CD4-positive, alpha-beta T cell (primary cell): ENCODE data around the gene DNAH6. TPM values are rescaled to one million over a fixed set of nuclear protein-coding genes. Genes with fewer than 3 reads are reported as not detected.

ENCODE experiments used
- ATAC-seq: fragments of 200-7000 bp; cut with Tn5 transposase; one replicate; pipeline ENCODE4 v1.10.0; 2022; ENCODE audit warnings: mild to moderate bottlenecking; ENCODE audit not compliant: poor library complexity
- CTCF ChIA-PET: fragments of 350-600 bp; sonication (Branson Sonifier 250); formaldehyde crosslinking; loops from one replicate; lab custom pipeline; 2021; ENCODE audit warnings: antibody characterized with exemption, inconsistent platforms; lab: Charles Lee
- POLR2A ChIA-PET: fragments of 350-600 bp; sonication (Branson Sonifier 250); formaldehyde crosslinking; loops from one replicate; lab custom pipeline; 2021; ENCODE audit warnings: antibody characterized with exemption, inconsistent platforms; lab: Charles Lee
- DNase-seq, 14 experiments: peaks; one replicate each; pipeline ENCODE4 v3.0.0-alpha.2; 2013 to 2020; ENCODE audit warnings: mixed read lengths in 2 of 14
- H3K27ac ChIP-seq, 2 donors: one replicate each; pipeline versions ENCODE4 v1.5.1 to v1.7.0; 2013; ENCODE audit warnings: low read length in 2 of 2, low read depth in 1 of 2, mild to moderate bottlenecking in 1 of 2
- H3K27me3 ChIP-seq, 2 experiments: 1 replicate in 1 of 2; 2 replicates in 1 of 2; pipeline versions ENCODE4 v1.6.1 to v1.7.0; 2013; ENCODE audit warnings: low read length in 2 of 2, control low read depth in 1 of 2, mild to moderate bottlenecking in 1 of 2, moderate library complexity in 1 of 2; ENCODE audit not compliant: insufficient read depth in 2 of 2, control insufficient read depth in 1 of 2
- H3K36me3 ChIP-seq: one replicate; pipeline ENCODE4 v1.6.1; 2013; ENCODE audit warnings: low read length, control low read depth; ENCODE audit not compliant: insufficient read depth
- H3K4me1 ChIP-seq: one replicate; pipeline ENCODE4 v1.6.1; 2013; ENCODE audit warnings: low read length, control low read depth; ENCODE audit not compliant: insufficient read depth
- H3K4me3 ChIP-seq: one replicate; pipeline ENCODE4 v1.5.1; 2013; ENCODE audit warnings: mild to moderate bottlenecking, low read length, moderate library complexity
- H3K9me3 ChIP-seq, 2 experiments: 1 replicate in 1 of 2; 2 replicates in 1 of 2; pipeline versions ENCODE4 v1.6.1 to v1.7.0; 2013; ENCODE audit warnings: low read length in 2 of 2, mild to moderate bottlenecking in 2 of 2, control low read depth in 1 of 2, moderate library complexity in 1 of 2; ENCODE audit not compliant: control insufficient read depth in 1 of 2, insufficient read depth in 1 of 2
- H3K27ac Mint-ChIP-seq: one replicate; pipeline ENCODE4 v1.8.0; 2020; ENCODE audit warnings: mixed read lengths
- H3K27me3 Mint-ChIP-seq: one replicate; pipeline ENCODE4 v1.8.0; 2021; ENCODE audit warnings: mixed read lengths
- H3K36me3 Mint-ChIP-seq: one replicate; pipeline ENCODE4 v1.8.0; 2021; ENCODE audit warnings: low read depth, mixed read lengths
- H3K4me1 Mint-ChIP-seq: one replicate; pipeline ENCODE4 v1.8.0; 2021; ENCODE audit warnings: low read depth, mixed read lengths
- H3K4me3 Mint-ChIP-seq: one replicate; pipeline ENCODE4 v1.8.0; 2020; ENCODE audit warnings: mild to moderate bottlenecking, mixed read lengths
- H3K9me3 Mint-ChIP-seq: one replicate; pipeline ENCODE4 v1.8.0; 2020; ENCODE audit warnings: mixed read lengths
- CTCF ChIP-seq: fragments of 200-600 bp; IDR thresholded peaks from one replicate; pipeline ENCODE4 v1.8.0; 2022; ENCODE audit warnings: antibody characterized with exemption, mild to moderate bottlenecking
- intact Hi-C, 2 experiments: fragments of 100-400 bp; cut with DNase I in 1 of 2; cut with micrococcal nuclease in 1 of 2; formaldehyde crosslinking; loops; one replicate each; pipeline versions ENCODE4 v1.15.1 to v1.9.0; 2023 to 2025; cut with DNase I, micrococcal nuclease
- total RNA-seq, 174 experiments: library from RNA in 2 of 174; stranded (reverse) in 2 of 174; gene quantifications; one replicate each; pipeline ENCODE4 v1.2.3 and lab custom pipeline; 2021 to 2026

DNAH6 gene
- total RNA-seq, 2 experiments from 2014 or later, result 0.59 to 1.2 TPM

DNA sequence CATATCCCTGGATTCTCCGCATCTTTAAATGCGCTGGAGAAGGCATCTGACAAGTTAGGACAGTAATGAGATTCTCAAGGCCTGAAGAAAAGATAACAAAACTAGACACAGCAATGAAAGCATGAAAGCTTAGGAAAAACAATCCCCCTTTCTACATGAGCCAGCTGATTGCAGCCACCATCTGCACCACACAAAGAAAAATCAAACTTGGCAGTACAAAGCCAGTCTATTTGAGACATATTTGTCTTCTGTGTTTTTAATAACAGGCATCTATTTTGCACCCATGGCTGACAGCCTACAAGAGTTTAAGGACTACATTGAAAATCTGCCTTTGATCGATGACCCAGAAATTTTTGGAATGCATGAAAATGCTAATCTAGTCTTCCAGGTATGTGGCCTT is 281.0 kb downstream of the DNAH6 start:
- no peak for DNase-seq
- H3K27me3 ChIP-seq, result no peaks in the 10 kb centered on the region
- H3K4me1 Mint-ChIP-seq, result peaks cover 29% of the 10 kb centered on the region
- no peak overlapping the region for H3K4me3 ChIP-seq
- intact Hi-C loops, result no loop called here
- H3K27ac Mint-ChIP-seq, result no peak overlapping the region
- no peaks in the 10 kb centered on the region for H3K27me3 Mint-ChIP-seq
- H3K9me3 ChIP-seq, result peaks cover 0 to 13% of the 10 kb centered on the region in 2 experiments
- no peak overlapping the region for H3K4me3 Mint-ChIP-seq
- ATAC-seq, result no peak
- POLR2A ChIA-PET, result interaction anchor here (1.0 kb wide), 1 partner anchor 14 kb away, joined by 4 read pairs; no protein-coding TSS in a partner anchor
- H3K4me1 ChIP-seq, result peaks cover 10% of the 10 kb centered on the region
- TF ChIP-seq CTCF, result no peak
- H3K27ac ChIP-seq, result no peak overlapping the region
- peaks cover 9% of the 10 kb centered on the region for H3K36me3 Mint-ChIP-seq
- no peaks in the 10 kb centered on the region for H3K36me3 ChIP-seq
- CTCF ChIA-PET, result no interaction called here
- peaks cover 5% of the 10 kb centered on the region for H3K9me3 Mint-ChIP-seq

GRCh38 chr2:84799772-84800171 is 283.5 kb downstream of the DNAH6 start:
- Mint-ChIP-seq H3K36me3 (peaks cover 9% of the 10 kb centered on the region), H3K4me3 (peak overlapping the region; percentile 22), H3K4me1 (peaks cover 29% of the 10 kb centered on the region), H3K9me3 (peaks cover 5% of the 10 kb centered on the region), H3K27ac (no peak overlapping the region), H3K27me3 (no peaks in the 10 kb centered on the region)
- no peaks in the 10 kb centered on the region for H3K36me3 ChIP-seq
- no peak overlapping the region for H3K4me3 ChIP-seq
- H3K27ac ChIP-seq, result no peak overlapping the region
- POLR2A ChIA-PET, result no interaction called here
- DNase-seq, result no peak
- CTCF ChIA-PET, result no interaction called here
- intact Hi-C loops, result no loop called here
- H3K9me3 ChIP-seq, result peaks cover 0 to 13% of the 10 kb centered on the region in 2 experiments
- ATAC-seq, result no peak
- peaks cover 10% of the 10 kb centered on the region for H3K4me1 ChIP-seq
- no peak for TF ChIP-seq CTCF
- H3K27me3 ChIP-seq, result no peaks in the 10 kb centered on the region

DNA sequence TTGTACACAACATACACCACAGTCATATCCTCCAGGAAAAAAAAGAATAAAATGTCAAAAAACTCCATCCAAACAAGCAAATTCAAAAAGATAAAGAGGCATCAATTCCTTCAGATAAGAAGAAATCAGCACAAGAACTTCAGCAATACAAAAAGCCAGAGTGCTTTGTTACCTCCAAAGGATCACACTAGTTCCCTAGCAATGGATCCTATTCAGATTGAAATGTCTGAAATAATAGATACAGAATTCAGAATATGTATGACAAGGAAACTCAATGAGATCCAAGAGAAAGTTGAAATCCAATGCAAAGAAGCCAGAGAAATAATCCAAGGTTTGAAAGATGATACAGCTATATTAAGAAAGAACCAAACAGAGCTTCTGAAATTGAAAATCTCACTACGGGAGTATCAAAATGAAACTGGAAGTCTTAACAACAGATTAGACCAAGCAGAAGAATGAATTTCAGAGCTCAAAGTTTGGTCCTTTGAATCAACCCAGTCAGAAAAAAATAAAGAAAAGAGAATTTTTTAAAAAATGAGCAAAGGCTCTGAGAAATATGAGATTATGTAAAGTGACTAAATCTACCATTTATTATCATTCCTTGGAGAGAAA is 284.0 kb downstream of the DNAH6 start:
- no peaks in the 10 kb centered on the region for H3K36me3 ChIP-seq
- no peaks in the 10 kb centered on the region for H3K27me3 Mint-ChIP-seq

More for the DNA sequence above, 284.0 kb downstream of the DNAH6 start:
- no peak overlapping the region for H3K27ac Mint-ChIP-seq
- Histone ChIP-seq H3K4me1 (peaks cover 10% of the 10 kb centered on the region), H3K9me3 (peaks cover 0 to 13% of the 10 kb centered on the region in 2 experiments), H3K27ac (no peak overlapping the region), H3K27me3 (no peaks in the 10 kb centered on the region), H3K4me3 (no peak overlapping the region)
- peaks cover 33% of the 10 kb centered on the region for H3K4me1 Mint-ChIP-seq
- CTCF ChIA-PET, result no interaction called here
- intact Hi-C loops, result no loop called here
- H3K4me3 Mint-ChIP-seq, result peak overlapping the region; percentile 22
- ATAC-seq (no peak), DNase-seq (no peak)
- POLR2A ChIA-PET, result interaction anchor here (1.4 kb wide), 1 partner anchor 18 kb away, joined by 4 read pairs; no protein-coding TSS in a partner anchor
- no peak for TF ChIP-seq CTCF
- H3K9me3 Mint-ChIP-seq, result peaks cover 5% of the 10 kb centered on the region
- H3K36me3 Mint-ChIP-seq, result peaks cover 9% of the 10 kb centered on the region
